Activated CD8-positive, alpha-beta memory T cell treated with anti-CD3 and anti-CD28 coated beads, Interleukin-2, amount 50 U/mL, for 1 hour (primary cell): ENCODE data around the gene GPC6.

Experiments
- DNase-seq: peaks from one replicate; pipeline ENCODE4 v3.0.0-alpha.2; 2020; ENCODE audit errors: extremely low read depth

GPC6 gene

DNA sequence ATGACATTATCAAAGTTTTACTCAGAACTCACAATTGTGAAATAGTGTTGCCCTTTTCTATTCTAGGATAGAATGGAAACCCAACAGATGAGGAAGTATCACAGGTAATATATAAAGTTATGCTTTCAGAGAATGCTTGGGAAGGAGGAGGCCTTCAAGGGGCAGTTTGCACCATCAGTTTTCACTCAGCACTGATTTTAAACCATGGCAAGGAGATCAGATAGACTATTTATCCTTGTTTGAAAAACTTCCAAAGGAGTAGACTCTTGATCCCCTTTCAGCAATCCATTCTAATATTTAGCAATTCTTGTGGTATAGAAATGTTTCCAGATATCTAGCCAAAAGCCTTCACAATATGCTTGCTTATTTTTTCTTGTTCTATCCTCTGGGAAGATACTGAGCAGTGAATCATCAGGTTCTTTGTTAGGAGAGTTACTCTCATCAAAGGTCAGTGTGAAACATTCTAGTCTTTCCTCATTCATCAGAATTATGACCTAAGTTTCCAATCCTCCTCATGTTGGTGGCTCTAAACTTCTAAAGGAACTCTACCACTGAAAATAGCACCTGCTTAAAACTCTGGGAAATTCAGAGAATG is 3.8 kb downstream of the GPC6 start:
- no peak for DNase-seq

DNA sequence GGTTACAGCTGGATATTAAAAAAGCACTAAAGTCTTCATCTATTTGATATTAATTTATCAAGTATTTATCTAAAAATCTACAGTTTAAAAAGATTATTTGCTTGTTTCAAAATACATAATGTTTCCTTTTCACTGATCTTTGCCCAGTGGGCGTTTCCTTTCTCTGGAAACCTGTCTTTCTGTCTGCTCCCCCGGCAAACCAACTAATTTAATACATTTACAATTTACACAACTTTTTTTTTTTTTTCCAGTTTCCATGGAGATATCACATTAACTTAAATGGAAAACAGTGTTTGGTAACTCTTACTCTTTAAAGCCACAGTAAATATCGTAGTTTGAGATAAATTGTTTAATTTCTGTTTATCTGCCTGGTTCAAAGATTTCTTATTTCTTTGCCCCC is 5.3 kb downstream of the GPC6 start:
- DNase-seq: no peak

DNA sequence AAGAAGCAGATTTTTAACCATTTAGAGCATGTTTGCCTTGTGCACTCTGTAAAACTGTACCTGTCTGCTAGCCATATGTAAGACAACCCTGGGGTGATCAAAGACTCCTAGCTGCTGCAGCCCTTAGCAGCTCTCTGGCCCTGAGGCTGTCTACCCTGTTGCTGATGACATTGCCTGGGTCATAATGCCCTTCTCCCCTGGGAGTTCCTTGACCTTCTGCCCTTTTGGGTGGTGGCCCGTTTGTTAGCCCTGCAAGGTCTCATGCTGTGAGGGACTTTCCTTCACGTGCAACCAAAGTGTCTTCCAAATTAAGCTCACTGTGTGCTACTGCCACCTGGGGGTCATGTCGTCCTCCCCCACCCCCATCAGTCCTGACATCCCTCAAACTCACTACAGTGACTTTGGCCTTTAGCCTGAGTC is 7.4 kb downstream of the GPC6 start:
- no peak for DNase-seq

DNA sequence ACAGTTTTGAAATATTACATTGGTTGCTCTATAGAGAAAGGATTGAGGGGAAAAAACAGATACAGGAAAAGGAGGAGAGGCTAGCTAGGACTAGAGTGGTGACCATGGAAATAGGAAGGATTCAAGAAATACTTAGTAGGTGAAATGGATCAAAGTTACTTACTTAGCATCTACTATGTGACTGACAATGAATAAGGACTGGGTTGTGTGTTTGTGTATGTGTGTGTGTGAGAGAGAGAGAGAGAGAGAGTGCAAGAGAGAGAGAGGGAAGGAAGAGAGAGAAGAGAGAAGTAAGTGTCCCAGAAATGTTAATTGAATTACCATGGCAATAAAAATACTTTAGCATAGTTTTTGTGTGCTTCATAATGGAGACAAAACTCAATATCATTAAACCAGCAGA is 7.9 kb downstream of the GPC6 start:
- DNase-seq: no peak

DNA sequence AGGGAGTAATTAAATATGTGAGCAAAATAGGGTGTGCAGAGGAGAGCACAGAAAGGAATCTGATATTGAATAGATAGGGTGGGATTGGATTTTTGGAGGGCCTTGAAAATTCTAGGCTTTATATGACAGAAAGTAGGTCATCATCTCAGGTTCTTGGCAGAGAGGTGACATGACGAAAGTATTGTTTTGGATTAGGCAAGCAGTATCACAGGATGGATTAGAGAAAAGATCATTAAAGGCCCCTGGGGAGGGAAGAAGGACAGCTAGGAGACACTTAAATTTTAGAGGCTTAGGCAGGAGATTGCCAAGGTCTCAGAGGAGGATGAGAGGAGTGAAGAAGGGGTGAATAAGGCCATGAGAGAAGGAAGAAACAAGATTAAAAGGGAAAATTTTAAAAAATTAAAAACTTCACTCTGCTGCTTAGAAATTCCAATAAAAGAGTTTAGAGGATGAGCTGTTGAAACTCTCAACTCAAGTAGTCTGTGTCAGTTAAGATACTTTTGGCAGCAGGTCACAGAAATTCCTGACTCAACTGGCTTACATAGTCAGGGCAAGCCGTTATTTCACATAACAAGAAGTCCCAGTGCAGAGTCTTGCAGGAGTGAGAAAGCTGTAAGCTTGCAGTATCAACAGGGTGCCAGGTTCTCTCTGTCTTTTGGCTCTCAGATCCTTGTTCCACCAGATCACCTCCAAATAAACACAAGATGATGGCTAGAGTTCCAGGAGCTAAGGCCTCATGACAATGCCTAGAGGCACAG is 8.8 kb downstream of the GPC6 start:
- no peak for DNase-seq

DNA sequence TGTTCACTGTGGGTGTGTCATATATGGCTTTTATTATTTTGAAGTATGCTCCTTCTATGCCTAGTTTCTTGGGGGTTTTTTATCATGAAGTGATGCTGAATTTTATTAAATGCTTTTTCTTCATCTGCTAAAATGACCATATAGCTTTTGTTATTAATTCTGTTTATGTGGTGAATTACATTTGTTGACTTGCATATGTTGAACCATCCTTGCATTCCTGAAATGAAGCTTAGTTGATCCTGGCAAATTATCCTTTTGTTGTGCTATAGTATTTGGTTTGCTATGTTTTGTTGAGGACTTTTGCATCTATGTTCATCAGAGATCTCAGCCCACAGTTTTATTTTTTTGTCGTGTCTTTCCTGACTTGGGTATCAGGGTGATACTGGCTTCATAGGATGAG is 12.1 kb downstream of the GPC6 start:
- no peak for DNase-seq

DNA sequence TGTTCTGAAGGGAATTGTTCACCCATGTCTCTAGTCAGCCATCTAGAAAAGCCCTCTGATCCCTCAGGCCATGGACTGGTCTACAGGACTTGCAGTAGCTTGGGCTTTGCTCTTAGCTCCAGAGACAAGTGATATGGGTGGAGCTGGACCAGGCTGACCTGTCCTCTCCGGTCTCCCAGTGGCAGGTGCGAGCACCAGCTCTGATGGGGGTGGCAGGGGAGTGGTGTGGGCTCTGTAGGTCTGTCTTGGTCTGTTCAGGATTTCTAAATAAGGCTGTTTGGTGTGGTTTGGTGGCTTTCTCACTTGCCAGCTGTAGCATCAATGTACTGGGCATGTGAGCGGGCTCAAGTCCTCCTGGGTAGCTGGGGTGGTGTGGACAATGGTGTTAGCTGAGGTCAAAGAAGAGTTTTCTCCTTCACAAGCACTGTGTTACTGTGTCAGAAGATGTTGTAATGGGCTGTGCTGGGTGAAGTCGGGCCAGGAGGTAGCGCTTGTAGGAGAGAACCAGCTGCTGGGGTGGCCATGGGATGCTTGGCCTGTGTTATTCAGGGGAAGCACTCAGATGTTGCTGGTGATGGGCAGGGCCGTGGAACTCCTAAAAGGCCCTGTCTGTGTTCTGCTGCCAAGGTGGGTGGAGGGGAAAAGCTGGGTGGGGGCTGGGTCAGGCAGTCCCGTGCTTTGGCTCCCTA is 16.9 kb downstream of the GPC6 start:
- DNase-seq: no peak

DNA sequence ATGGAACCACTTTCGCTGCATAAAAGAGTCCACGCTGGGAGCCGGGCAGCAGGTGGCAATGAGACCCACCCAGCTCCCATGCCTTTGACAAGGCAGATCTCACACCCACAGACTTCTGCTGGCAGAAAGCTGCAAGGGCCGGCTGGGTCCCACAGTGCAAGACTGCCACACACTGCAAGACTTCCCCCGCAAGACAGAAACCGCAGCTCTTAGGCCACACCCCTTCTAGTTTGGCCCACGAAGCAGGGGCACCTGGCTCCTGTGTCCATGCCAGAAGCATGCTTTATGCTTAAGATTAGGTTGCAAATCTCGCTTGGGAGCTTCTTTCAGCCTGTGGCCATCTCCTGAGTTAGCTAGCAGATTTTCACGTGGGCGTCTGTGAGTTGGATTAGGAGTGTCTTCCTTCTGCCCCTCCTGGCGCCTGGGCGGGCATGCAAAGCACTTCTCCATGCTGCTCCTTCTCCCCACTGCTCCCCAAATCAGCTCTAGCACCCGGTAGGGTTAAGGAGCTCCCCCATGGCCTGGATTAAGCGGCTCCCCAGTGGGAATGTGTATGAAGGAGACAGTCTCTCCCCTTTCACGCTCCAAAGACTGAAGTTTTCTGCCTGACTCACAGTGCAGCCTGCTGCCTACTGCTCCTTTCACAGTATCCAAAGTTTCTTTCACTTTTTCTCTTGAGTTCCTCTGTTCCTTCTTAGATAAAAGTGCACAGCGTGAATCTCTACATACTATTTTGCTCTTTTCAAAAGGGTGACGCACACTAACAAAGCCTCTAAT is 17.7 kb downstream of the GPC6 start:
- DNase-seq: no peak

DNA sequence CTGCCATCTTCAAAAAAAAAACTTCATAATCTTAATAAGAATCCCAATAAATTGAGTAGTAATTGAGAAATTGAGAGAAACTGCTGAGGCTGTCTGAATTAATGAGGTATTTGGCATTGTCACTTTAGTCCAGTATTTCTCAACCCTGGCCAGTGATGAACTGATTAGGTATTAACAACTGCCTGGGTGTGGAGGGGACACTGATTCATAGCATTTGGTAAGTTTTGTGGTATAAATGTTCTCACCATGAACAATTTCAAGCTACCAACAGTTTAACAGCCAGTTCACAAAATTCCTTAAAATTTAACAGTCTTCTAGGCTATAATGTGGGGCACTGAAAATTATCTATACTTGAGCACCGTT is 18.3 kb downstream of the GPC6 start:
- no peak for DNase-seq

DNA sequence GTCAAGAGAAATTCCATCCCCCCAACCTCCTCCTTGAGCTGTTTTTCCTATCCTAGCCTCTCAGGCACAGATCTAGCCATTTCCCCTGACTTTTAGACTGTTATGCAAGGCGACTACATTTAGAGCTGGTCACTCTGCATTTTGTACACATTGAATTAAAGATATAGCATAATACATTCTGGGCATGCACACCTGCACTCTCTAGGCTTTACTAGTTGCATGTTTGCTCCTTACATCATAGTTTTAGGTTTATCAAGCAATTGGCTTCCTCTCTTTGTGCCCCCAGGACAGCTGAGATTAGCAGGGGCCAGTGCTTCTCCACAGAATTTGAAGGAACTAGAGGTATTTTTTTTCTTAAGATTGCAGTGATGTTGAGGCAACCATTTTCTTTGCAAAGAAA is 19.5 kb downstream of the GPC6 start:
- DNase-seq: no peak

DNA sequence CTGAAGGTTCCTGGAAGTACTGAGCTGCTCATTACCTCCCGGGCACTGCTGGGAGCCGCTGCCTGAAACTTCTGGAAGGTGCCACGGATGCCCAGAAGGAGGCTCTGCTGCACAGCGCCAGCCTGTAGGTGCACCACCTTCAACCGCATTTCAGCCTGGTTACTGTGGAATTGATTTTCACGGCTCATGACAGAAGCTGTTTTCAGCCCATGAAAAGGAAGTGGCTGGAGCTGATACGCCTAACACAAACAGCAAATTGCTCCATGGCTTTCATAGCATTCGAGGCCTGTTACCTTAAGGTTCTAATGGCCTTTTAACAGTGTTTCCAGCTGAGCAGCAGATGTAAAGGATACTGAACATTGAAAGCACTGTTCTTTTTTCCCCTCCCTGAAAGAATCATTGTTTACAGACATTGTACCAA is 22.0 kb downstream of the GPC6 start:
- no peak for DNase-seq

DNA sequence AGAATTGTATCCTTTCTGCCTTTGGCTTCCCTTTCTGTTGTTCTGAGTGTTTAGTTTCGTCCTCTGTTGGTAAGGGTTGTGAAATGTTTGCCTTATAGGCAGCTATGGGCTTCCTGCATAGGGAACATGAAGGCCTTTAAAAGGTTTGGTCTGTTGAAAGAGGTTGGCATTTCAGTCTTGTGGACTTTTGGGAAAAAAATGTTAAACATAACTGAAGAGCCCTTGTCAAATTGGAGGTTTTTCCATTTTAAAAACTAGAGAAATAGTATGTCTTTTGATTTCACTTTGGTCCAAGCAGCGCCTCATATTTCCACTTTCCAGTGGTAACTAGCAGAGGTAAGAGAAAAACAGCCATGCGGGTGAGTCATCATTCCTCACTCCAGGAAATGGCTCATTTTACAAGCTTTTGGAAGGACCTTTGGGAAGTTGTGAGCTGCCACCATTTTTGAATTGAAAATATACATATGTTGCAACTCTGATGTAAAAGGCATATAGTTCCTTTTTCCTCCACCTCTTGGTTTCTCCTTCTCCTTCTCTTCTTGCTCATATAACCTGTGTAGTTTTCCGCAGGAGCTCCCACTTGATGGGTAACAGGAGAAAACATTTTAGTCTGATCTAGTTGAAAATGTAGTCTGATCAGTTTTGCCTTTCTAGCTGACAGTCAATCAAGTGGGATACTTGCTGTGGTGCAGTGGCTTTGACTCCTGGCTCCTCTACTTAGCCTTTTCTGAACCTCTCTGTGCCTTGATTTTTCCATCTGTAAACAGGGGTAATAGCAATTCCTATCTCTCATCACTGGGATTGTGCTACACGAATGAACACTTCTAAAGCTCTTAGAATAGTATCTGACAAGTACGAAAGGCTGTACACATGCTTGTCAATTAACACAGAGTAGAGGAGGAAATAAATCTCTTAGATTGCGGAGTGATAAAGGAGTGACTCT is 23.0 kb downstream of the GPC6 start:
- no peak for DNase-seq

DNA sequence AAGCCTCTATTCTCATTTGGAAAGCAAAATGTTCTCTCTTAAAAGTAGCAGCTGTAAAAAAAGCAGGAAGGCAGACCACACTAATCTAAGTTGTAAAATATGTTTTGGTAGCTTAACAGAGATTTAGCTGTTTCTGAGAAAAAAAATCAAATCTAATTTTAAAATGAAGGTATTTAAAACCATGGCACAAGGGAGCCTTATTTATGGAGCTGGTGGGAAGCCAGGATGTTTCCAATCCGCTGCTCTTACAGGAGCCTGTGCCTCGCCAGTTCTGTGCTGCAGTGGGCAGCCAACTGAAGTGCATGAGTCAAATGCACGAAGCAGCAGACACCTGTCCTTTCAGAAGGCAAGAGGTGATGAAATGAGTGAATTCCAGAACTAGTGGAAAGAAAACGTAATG is 28.2 kb downstream of the GPC6 start:
- DNase-seq: no peak

DNA sequence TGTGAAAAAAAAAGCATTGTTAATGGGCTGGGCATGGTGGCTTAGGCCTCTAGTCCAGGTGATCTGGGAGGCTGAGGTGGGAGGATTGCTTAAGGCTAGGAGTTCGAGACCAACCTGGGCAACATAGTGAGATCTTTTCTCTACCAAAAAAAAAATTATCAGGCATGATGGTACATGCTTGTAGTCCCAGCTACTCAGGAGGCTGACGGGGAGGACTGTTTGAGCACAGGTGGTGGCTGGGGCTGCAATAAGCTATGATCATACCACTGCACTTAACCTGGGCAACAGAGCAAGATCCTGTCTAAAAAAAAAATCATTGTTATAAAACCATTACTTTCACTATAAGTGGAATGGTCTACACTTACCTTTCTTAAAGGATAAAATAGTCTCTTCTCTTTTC is 30.4 kb downstream of the GPC6 start:
- no peak for DNase-seq

DNA sequence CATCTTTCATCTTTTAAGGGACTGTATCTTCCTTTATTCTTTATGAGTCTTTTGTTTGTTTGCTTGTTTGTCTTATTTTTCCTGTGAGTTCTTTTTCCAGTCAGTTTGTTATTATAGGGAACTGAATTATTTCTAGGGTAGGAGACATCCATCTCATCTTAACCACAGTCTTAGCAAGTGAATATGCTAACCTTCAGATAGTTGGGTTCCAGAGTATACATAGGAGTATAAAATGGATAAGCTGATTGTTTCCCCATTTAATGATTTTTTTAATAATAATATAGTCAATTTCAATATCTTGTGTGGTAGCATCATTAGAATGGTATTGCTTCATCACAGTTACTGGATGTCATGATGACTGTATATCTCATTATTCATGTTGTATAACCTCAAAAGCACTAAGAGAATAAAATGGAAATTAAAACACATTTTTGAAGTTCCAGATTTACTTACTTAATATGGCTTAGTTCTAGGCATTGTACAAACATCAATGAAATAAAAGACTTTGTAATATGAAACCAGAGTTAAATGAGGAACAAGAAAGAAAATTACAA is 33.0 kb downstream of the GPC6 start:
- DNase-seq: no peak

DNA sequence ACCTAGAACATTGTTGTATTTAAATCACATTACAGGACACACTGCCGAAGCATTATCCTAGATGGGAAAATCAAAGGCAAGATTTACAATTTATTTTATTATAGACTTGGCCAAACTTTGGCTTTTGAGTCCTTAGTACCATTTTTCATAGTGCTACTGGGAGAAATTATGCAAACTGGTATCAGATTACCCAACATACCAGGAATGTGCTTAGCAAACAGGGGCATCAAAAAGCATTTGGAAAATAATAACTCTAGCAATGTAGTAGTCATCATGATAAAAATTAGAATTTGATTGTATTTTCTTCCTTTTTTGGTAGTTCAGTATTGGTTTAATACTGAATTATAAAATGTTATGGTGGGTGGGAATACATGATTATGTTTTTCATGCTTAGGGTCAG is 34.0 kb downstream of the GPC6 start:
- DNase-seq: no peak

DNA sequence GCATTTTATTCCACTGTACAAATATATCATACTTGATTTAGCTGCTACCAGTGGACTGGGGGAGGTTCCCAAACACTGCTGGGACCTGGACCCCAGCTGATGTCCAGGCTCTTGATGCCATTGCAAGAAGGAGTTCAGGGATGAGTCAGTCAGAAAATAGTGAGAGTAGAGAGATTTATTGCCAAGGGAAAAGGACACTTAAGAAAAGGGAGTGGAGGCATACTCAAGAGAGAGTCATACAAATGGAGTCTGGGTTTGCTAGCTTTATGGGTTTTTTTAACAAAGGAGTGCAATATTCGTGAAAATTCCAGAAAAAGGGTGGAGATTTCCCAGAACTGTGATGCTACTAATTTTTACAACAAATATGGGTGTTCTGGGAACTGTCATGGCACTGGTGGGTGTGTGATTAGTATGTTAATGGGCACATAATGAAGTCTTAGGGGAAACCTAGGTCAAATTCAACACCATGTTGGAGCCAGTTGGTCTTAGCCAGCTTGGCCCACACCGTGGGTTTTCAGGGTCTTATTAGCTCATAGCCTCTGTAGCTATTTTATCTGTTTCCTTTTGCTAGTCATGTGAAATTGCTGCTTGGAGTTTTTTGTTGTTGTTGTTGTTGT is 36.2 kb downstream of the GPC6 start:
- no peak for DNase-seq

DNA sequence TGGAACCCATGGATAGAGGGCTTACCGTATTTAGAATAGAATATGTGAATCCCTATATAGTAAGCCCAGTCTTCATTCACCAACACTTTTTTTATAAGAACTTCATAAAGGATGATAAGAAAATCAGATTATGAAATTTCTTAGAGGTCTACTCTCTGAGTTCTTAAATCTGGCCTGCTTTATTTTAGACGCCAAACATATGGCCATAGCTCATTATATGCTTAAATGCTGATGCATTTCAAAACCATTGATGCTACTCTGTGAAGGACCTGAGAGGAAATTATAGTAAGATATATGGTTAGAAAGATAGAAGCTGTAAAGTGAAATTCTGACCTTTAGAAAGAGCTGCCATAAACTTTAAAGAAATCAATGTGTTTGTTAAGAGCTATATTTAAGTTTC is 38.3 kb downstream of the GPC6 start:
- DNase-seq: no peak

DNA sequence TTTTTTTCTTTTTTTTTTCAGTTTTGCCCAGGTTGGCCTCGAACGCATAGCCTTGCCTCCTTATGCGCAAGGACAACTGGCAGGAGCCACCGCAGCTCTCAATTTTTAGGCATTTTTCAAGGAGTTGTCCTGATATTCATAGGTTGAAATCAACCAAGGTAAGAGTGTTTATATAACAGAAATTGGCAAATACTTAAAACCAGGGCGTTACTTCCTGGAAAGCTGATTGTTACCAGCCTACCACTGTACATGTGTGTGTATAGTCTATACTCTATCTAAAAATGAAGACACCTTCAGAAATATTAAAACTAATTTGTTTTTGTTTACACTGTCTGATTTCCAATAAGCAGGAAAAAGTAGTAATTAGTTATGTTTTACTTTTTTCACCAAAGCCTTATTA is 39.2 kb downstream of the GPC6 start:
- DNase-seq: no peak

DNA sequence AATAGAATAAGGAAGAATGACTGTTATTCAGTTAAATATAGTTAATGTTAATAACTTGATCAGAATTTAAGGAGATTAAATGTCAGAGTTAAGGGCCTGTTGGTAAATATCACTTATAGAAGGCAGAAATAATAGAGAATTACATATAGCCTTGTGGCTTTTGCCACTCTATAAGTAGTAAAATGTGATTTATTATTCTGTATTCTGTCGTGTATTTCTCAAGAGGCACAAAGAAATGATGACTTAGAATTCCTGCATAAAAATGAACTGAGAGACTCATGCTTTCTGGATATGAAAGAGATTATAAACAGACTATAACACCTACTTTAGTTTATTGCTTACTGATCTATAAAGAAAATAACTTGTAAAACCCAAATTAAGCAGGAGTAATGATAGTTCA is 40.1 kb downstream of the GPC6 start:
- DNase-seq: no peak
